Measurements from ENCODE around the gene KRT6B.

- TF ChIP-seq CTCF (IDR thresholded peaks at IDR 0.05) (no peak), POLR2A (IDR thresholded peaks at IDR 0.05) (no peak)
Observed at GRCh38 chr12:52499806-52500560, 48.0 kb upstream of the KRT6B start.

Measured in Peyer's patch (tissue), 4 donors.